Articular chondrocyte of knee joint (primary cell): ENCODE measurements around the gene B4GALNT4. TPM values are rescaled to one million over a fixed set of nuclear protein-coding genes. Genes with fewer than 3 reads are reported as not detected.

ENCODE experiments used
- total RNA-seq: library from RNA; depleted of rRNA; stranded (reverse); fragments of >200 nt; gene quantifications from 2 replicates; pipeline ENCODE4 v1.2.3, GENCODE V29; 2012

B4GALNT4 gene, protein sequence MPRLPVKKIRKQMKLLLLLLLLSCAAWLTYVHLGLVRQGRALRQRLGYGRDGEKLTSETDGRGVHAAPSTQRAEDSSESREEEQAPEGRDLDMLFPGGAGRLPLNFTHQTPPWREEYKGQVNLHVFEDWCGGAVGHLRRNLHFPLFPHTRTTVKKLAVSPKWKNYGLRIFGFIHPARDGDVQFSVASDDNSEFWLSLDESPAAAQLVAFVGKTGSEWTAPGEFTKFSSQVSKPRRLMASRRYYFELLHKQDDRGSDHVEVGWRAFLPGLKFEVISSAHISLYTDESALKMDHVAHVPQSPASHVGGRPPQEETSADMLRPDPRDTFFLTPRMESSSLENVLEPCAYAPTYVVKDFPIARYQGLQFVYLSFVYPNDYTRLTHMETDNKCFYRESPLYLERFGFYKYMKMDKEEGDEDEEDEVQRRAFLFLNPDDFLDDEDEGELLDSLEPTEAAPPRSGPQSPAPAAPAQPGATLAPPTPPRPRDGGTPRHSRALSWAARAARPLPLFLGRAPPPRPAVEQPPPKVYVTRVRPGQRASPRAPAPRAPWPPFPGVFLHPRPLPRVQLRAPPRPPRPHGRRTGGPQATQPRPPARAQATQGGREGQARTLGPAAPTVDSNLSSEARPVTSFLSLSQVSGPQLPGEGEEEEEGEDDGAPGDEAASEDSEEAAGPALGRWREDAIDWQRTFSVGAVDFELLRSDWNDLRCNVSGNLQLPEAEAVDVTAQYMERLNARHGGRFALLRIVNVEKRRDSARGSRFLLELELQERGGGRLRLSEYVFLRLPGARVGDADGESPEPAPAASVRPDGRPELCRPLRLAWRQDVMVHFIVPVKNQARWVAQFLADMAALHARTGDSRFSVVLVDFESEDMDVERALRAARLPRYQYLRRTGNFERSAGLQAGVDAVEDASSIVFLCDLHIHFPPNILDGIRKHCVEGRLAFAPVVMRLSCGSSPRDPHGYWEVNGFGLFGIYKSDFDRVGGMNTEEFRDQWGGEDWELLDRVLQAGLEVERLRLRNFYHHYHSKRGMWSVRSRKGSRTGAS
- total RNA-seq = 0.52 and 0.65 TPM in 2 replicates

DNA sequence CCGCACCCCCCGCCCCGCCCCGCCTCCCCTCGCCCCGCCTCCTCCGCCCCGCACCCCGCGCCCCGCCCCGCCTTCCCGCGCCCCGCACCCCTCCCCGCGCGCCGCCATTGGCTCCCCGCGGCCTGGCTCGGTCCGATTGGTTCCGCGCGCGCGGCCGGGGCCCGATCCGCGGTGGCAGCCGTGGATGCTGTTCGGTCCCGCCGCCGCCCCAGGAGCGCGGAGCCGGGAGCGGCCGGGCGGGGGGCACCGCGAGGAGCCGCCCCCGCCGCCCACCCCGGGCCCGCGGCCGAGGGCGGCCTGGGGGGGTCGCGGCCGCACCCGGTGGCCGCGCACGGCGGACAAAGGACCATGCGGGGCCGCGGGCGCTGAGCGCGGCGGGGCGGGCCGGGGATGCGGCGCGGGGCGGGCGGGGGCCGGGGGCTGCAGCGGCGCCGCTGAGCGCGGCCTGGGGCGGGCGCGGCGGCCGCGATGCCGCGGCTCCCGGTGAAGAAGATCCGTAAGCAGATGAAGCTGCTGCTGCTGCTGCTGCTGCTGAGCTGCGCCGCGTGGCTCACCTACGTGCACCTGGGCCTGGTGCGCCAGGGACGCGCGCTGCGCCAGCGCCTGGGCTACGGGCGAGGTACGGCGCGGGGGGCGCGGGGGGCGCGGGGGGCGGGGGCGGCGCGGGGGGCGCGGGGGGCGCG lies at the start of gene B4GALNT4:
Gene B4GALNT4, plus strand, starts transcription at position 164 of the 683 bp plus-strand sequence. Its CDS starts 305 bp downstream, at position 469.

DNA sequence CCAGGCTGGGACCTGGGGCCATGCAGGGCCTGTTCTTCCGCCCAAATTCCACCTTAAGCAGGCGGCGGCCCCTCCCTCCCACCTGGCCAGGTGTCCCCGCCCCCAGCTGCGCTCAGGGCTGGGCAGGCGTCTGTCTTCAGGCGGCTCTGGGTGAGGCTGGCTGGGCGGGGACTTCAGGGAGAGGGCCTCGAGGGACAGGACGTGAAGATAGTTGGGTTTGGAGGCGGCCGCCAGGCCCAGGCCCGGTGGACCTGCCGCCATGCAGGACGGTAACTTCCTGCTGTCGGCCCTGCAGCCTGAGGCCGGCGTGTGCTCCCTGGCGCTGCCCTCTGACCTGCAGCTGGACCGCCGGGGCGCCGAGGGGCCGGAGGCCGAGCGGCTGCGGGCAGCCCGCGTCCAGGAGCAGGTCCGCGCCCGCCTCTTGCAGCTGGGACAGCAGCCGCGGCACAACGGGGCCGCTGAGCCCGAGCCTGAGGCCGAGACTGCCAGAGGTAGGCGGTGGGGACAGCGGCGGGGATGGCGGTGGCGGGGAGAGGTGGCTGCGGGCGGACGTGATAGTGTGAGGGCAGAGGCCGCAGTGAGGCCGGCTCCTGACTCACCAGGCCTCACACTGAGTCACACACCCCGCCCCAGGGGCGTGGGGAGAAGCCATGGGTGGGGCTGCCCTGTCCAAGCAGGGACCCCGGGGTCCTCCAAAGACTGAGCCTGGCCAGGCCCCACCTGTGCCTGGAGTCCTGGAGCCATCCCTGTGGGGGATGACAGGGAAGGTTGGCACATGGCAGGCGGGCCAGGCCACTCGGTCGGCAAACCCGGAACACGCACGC lies 24.9 kb downstream of the B4GALNT4 start, which contains the start of gene PKP3:
Gene PKP3, plus strand, starts transcription at position 176 of the 824 bp plus-strand sequence. Its CDS starts 84 bp downstream, at position 260.

Other genes starting within 250 kb of the B4GALNT4 start
- gene SCGB1C1, start 176.4 kb upstream of the B4GALNT4 start, total RNA-seq = not detected in 2 replicates
- gene BET1L, start 162.1 kb upstream of the B4GALNT4 start, total RNA-seq = 22.0 and 23.9 TPM in 2 replicates
- gene RIC8A, start 161.8 kb upstream of the B4GALNT4 start, total RNA-seq = 103 and 136 TPM in 2 replicates
- gene SIRT3, start 133.2 kb upstream of the B4GALNT4 start, total RNA-seq = 9.3 and 10.9 TPM in 2 replicates
- gene PSMD13, start 132.5 kb upstream of the B4GALNT4 start, total RNA-seq = 97.3 and 112 TPM in 2 replicates
- gene NLRP6, start 91.1 kb upstream of the B4GALNT4 start, total RNA-seq = not detected in 2 replicates
- gene PGGHG, start 80.4 kb upstream of the B4GALNT4 start, total RNA-seq = 7.0 and 11.0 TPM in 2 replicates
- gene IFITM5, start 70.0 kb upstream of the B4GALNT4 start, total RNA-seq = not detected in 2 replicates
- 63.3 and 122 TPM in 2 replicates for gene IFITM2, start 61.7 kb upstream of the B4GALNT4 start, total RNA-seq
- gene IFITM1, start 55.5 kb upstream of the B4GALNT4 start, total RNA-seq = 44.9 and 51.7 TPM in 2 replicates
- gene IFITM3, start 48.6 kb upstream of the B4GALNT4 start, total RNA-seq = 103 and 138 TPM in 2 replicates
- gene PKP3, start 24.7 kb downstream of the B4GALNT4 start, total RNA-seq = 0.52 and 1.2 TPM in 2 replicates
- 14.0 and 19.3 TPM in 2 replicates for gene SIGIRR, start 45.5 kb downstream of the B4GALNT4 start, total RNA-seq
- gene ANO9, start 72.5 kb downstream of the B4GALNT4 start, total RNA-seq = not detected in 2 replicates
- gene PTDSS2, start 80.8 kb downstream of the B4GALNT4 start, total RNA-seq = 23.2 and 24.0 TPM in 2 replicates
- 292 and 316 TPM in 2 replicates for gene RNH1, start 137.7 kb downstream of the B4GALNT4 start, total RNA-seq
- 27.3 and 34.6 TPM in 2 replicates for gene HRAS, start 166.1 kb downstream of the B4GALNT4 start, total RNA-seq
- gene LRRC56, start 168.0 kb downstream of the B4GALNT4 start, total RNA-seq = 0.54 and 0.91 TPM in 2 replicates
- 0.26 and 0.32 TPM in 2 replicates for gene LMNTD2, start 191.2 kb downstream of the B4GALNT4 start, total RNA-seq
- 2.2 and 7.2 TPM in 2 replicates for gene RASSF7, start 191.5 kb downstream of the B4GALNT4 start, total RNA-seq
- 20.2 and 20.4 TPM in 2 replicates for gene PHRF1, start 207.0 kb downstream of the B4GALNT4 start, total RNA-seq
- 9.0 and 9.1 TPM in 2 replicates for gene IRF7, start 246.5 kb downstream of the B4GALNT4 start, total RNA-seq